ENCODE data around the gene ZC3H12A. TPM values are rescaled to one million over a fixed set of nuclear protein-coding genes. Genes with fewer than 3 reads are reported as not detected.

ZC3H12A gene
- polyA plus RNA-seq, 3 donors, result 5.2 to 155 (median 5.8) TPM

- no peaks in the 10 kb centered on the region for H3K9me3 ChIP-seq (replicated peaks in 1 of 2; ENCODE audit: control insufficient read depth in 1 of 2, insufficient read depth in 1 of 2, low read length in 2 of 2)
- no peaks in the 10 kb centered on the region for H3K9me3 Mint-ChIP-seq
- H3K27me3 ChIP-seq (ENCODE audit: control insufficient read depth in 2 of 2, insufficient read depth in 2 of 2, low read length in 2 of 2), result no peaks in the 10 kb centered on the region
- no peak overlapping the region for H3K4me3 ChIP-seq (replicated peaks in 1 of 3; ENCODE audit: low read depth in 2 of 3, low read length in 3 of 3)
- no peak for DNase-seq
- peaks cover 0 to 6% (median 2%) of the 10 kb centered on the region in 3 donors for H3K27me3 Mint-ChIP-seq (ENCODE audit: low read depth in 3 of 3)
- TF ChIP-seq CTCF (IDR thresholded peaks at IDR 0.05), result no peak
- no peak overlapping the region for H3K4me2 ChIP-seq (replicated peaks; ENCODE audit: extremely low read depth, low read length, poor library complexity, severe bottlenecking)
- H3K27ac Mint-ChIP-seq, result peak overlapping the region in 6 of 7 donors; percentile 30 to 87 (median 54)
- H3K79me2 ChIP-seq (ENCODE audit: insufficient read depth, low read length), result peaks cover 7% of the 10 kb centered on the region
- H3K27ac ChIP-seq (ENCODE audit: low read depth in 1 of 2, low read length in 2 of 2), result peak overlapping the region in 1 of 2 donors; percentile 61
- H4K20me1 ChIP-seq (ENCODE audit: insufficient read depth, low read length), result peaks cover 11% of the 10 kb centered on the region
- no peak overlapping the region for H3K4me3 Mint-ChIP-seq
- no CpG with 5 or more reads among the region's 4 CpGs for WGBS (ENCODE audit: insufficient coverage)
- peaks cover 34 to 42% of the 10 kb centered on the region in 2 donors for H3K36me3 Mint-ChIP-seq
- H3K36me3 ChIP-seq (replicated peaks in 1 of 2; ENCODE audit: control insufficient read depth in 1 of 2, insufficient read depth in 2 of 2, low read length in 2 of 2), result peaks cover 25 to 37% of the 10 kb centered on the region in 2 donors
- intact Hi-C loops (cut with micrococcal nuclease), result no loop called here
- H3K4me1 ChIP-seq (ENCODE audit: control insufficient read depth in 1 of 2, insufficient read depth in 2 of 2, low read length in 2 of 2), result peaks cover 3 to 5% of the 10 kb centered on the region in 2 donors
- peaks cover 9% of the 10 kb centered on the region for H3K4me1 Mint-ChIP-seq
- no peak overlapping the region for H3K9ac ChIP-seq (ENCODE audit: insufficient read depth, low read length, poor library complexity, severe bottlenecking)
- no peak overlapping the region for H2AFZ ChIP-seq (ENCODE audit: insufficient read depth, low read depth, low read length, poor library complexity, severe bottlenecking)
Observed at GRCh38 chr1:37533317-37534093, 59.1 kb downstream of the ZC3H12A start.

Small RNA genes within 50 kb of the gene (small RNA-seq; reads per million reads assigned to genes)
- gene MIR5581 (ENCODE audit: insufficient read length, low read depth), result 0.71 reads per million

Other genes starting within 250 kb of the ZC3H12A start
- 10 to 100 TPM; 56.7 to 99.8 (median 79.2) TPM for gene MEAF6, start 40.2 kb downstream of the ZC3H12A start, polyA plus RNA-seq
- gene SNIP1, start 79.7 kb downstream of the ZC3H12A start, polyA plus RNA-seq, result 1 to 10 TPM; 1.6 to 6.8 (median 3.3) TPM
- gene DNALI1, start 82.4 kb downstream of the ZC3H12A start, polyA plus RNA-seq, result not detected
- gene GNL2, start 121.4 kb downstream of the ZC3H12A start, polyA plus RNA-seq, result 10 to 100 TPM; 22.2 to 37.2 (median 35.4) TPM
- not detected for gene RSPO1, start 160.3 kb downstream of the ZC3H12A start, polyA plus RNA-seq
- under 1 TPM; 0.09 to 0.67 (median 0.60) TPM for gene CDCA8, start 217.9 kb downstream of the ZC3H12A start, polyA plus RNA-seq

Data from CD14-positive monocyte (primary cell).